Measurements from ENCODE around the gene MYOD1. TPM values are rescaled to one million over a fixed set of nuclear protein-coding genes. Genes with fewer than 3 reads are reported as not detected.

Gene MYOD1
- total RNA-seq = not detected in 2 replicates

DNA sequence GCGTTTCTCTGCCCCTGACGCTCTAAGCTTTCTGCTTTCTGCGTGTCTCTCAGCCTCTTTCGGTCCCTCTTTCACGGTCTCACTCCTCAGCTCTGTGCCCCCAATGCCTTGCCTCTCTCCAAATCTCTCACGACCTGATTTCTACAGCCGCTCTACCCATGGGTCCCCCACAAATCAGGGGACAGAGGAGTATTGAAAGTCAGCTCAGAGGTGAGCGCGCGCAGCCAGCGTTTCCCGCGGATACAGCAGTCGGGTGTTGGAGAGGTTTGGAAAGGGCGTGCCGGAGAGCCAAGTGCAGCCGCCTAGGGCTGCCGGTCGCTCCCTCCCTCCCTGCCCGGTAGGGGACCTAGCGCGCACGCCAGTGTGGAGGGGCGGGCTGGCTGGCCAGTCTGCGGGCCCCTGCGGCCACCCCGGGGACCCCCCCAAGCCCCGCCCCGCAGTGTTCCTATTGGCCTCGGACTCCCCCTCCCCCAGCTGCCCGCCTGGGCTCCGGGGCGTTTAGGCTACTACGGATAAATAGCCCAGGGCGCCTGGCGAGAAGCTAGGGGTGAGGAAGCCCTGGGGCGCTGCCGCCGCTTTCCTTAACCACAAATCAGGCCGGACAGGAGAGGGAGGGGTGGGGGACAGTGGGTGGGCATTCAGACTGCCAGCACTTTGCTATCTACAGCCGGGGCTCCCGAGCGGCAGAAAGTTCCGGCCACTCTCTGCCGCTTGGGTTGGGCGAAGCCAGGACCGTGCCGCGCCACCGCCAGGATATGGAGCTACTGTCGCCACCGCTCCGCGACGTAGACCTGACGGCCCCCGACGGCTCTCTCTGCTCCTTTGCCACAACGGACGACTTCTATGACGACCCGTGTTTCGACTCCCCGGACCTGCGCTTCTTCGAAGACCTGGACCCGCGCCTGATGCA, at the start of gene MYOD1:
MYOD1 (plus strand) TSS at position 544 of the 910 bp plus-strand sequence; CDS start at position 756, 212 bp downstream.
- TF ChIP-seq, protein P1, sequence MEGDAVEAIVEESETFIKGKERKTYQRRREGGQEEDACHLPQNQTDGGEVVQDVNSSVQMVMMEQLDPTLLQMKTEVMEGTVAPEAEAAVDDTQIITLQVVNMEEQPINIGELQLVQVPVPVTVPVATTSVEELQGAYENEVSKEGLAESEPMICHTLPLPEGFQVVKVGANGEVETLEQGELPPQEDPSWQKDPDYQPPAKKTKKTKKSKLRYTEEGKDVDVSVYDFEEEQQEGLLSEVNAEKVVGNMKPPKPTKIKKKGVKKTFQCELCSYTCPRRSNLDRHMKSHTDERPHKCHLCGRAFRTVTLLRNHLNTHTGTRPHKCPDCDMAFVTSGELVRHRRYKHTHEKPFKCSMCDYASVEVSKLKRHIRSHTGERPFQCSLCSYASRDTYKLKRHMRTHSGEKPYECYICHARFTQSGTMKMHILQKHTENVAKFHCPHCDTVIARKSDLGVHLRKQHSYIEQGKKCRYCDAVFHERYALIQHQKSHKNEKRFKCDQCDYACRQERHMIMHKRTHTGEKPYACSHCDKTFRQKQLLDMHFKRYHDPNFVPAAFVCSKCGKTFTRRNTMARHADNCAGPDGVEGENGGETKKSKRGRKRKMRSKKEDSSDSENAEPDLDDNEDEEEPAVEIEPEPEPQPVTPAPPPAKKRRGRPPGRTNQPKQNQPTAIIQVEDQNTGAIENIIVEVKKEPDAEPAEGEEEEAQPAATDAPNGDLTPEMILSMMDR (IDR thresholded peaks at IDR 0.05) = no peak
- no peaks in the 10 kb centered on the region for H3K36me3 Mint-ChIP-seq (ENCODE audit: low read depth)
- CTCF ChIA-PET = no interaction called here

DNA sequence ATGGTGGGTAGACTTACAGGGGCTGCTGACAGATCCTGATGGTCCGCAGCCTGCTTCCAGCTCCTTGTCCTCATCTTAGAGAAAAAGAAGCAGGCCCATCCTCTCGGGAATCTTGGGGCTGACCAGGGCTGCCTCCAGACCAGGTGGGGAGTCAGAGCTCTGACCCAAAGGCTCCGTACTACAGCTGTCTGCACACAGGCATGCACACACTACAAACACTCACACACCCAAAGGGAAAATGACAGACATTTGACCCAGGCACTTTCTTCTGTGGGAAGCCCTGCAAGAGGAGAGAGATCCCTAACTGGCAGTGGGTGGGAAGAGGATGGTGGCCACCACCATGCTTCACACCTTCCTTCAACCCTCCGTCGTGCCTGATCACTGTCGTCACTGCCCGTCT, 46.9 kb upstream of the MYOD1 start:
- H3K27me3 Mint-ChIP-seq = peaks cover 25% of the 10 kb centered on the region
- ChIA-PET POLR2A (no interaction called here), CTCF (no interaction called here)
- intact Hi-C loops (cut with micrococcal nuclease) = no loop called here
- H3K36me3 Mint-ChIP-seq (ENCODE audit: low read depth) = no peaks in the 10 kb centered on the region
- peaks cover 21% of the 10 kb centered on the region for H3K9me3 Mint-ChIP-seq
- H3K27ac Mint-ChIP-seq = no peak overlapping the region
- no peak overlapping the region for H3K4me3 Mint-ChIP-seq
- DNase-seq = no peak
- no peak for ATAC-seq (ENCODE audit: low read depth)
- TF ChIP-seq, protein P1 (IDR thresholded peaks at IDR 0.05) = no peak
- H3K4me1 Mint-ChIP-seq = no peaks in the 10 kb centered on the region

More for the DNA sequence above, at the start of gene MYOD1:
- Mint-ChIP-seq H3K27ac (no peak within 1 kb of the TSS), H3K9me3 (no peaks in the 10 kb centered on the region), H3K4me1 (no peaks in the 10 kb centered on the region), H3K4me3 (no peak within 1 kb of the TSS), H3K27me3 (peaks cover 31% of the 10 kb centered on the region)
- ATAC-seq (ENCODE audit: low read depth) = no peak
- POLR2A ChIA-PET = no interaction called here
- intact Hi-C loops (cut with micrococcal nuclease) = no loop called here
- DNase-seq = no peak

DNA sequence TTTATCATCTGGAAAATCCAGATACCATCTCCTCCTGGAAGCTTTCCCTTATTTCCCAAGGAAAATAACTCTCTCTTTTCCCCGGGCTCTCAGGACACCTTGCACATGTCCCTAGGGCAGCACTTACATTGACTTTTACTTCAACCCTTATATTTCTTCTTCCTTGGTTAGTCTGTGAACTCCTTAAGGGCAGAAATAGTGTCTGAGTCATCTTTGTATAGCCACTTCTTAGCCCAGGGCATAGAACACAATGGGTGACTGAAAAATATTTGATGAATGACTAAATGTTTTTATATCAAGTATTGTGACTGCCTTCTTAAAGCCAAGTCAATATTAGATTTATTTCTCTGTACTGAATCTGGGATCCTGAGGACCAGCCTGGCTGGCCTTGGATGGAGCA, 45.4 kb upstream of the MYOD1 start:
- no peak overlapping the region for H3K4me3 Mint-ChIP-seq
- ChIA-PET POLR2A (no interaction called here), CTCF (no interaction called here)
- peaks cover 21% of the 10 kb centered on the region for H3K9me3 Mint-ChIP-seq
- ATAC-seq (ENCODE audit: low read depth) (no peak), DNase-seq (no peak)
- H3K4me1 Mint-ChIP-seq = no peaks in the 10 kb centered on the region
- H3K27me3 Mint-ChIP-seq = peaks cover 25% of the 10 kb centered on the region
- intact Hi-C loops (cut with micrococcal nuclease) = no loop called here
- no peak overlapping the region for H3K27ac Mint-ChIP-seq
- no peaks in the 10 kb centered on the region for H3K36me3 Mint-ChIP-seq (ENCODE audit: low read depth)
- TF ChIP-seq, protein P1 (IDR thresholded peaks at IDR 0.05) = no peak

DNA sequence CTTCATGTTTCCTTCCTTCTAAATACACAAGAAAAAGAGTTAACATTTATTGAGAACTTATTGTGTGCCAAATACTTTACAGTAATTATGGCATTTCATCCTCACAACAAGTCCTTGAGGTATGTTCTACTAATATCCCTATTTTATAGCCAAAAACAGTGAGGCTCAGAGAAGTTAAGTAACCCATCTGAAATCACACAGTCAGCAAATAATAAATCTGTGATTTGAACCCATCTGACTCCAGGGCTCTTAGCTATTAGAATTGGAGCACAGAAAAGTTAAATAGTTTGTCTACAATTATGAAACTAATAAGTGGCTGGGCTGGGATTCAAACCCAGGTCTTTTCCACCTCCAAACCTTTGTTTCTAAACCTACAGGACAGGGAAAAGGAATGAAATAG, 36.5 kb upstream of the MYOD1 start:
- peaks cover 9% of the 10 kb centered on the region for H3K27me3 Mint-ChIP-seq
- no peak overlapping the region for H3K4me3 Mint-ChIP-seq
- H3K4me1 Mint-ChIP-seq = no peaks in the 10 kb centered on the region
- no peaks in the 10 kb centered on the region for H3K9me3 Mint-ChIP-seq
- ATAC-seq (ENCODE audit: low read depth) (no peak), DNase-seq (no peak)
- CTCF ChIA-PET = no interaction called here
- no peak overlapping the region for H3K27ac Mint-ChIP-seq
- no peaks in the 10 kb centered on the region for H3K36me3 Mint-ChIP-seq (ENCODE audit: low read depth)
- TF ChIP-seq, protein P1 (IDR thresholded peaks at IDR 0.05) = no peak
- intact Hi-C loops (cut with micrococcal nuclease) = no loop called here
- POLR2A ChIA-PET = no interaction called here

DNA sequence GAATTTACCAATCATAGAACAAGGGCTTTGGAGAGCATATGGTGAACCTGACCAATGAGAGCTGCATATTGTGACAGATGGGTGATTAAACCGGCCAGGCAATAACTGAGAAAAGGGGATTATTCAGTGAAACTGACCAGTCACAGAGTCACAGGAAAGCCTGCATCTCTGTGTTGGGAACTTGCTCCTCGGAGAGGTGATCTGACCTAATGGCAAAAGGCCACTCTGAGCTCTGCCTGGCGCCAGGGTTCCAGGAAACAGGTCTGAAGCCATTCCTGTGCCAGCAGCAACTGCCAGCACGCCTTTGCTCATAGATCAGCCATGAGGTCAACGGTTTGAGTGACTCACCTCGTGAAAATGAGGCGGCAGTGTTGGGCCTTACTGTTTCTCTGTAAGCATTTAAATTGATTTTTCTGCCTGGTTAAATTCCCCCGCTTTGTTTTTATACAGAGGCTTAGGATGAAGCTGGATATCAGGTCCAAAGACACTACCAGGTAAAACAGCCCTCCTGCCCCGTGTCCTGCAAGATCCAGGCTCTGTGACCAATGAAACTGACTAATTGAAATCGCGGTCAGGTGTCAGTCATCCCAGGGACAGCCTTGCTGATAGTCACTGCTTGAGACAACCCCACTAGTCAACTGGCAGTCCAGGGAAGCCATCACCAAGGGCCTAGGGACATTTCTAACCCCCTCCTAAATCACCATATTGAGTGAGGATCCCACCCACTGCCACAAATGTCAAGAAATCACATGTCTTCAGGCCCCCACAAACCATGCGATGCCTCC, 35.8 kb upstream of the MYOD1 start:
- no peak for DNase-seq
- ATAC-seq (ENCODE audit: low read depth) = no peak
- no peak overlapping the region for H3K4me3 Mint-ChIP-seq
- H3K27me3 Mint-ChIP-seq = peaks cover 9% of the 10 kb centered on the region
- H3K4me1 Mint-ChIP-seq = no peaks in the 10 kb centered on the region
- ChIA-PET POLR2A (no interaction called here), CTCF (no interaction called here)
- TF ChIP-seq, protein P1 (IDR thresholded peaks at IDR 0.05) = no peak
- intact Hi-C loops (cut with micrococcal nuclease) = no loop called here
- H3K9me3 Mint-ChIP-seq = no peaks in the 10 kb centered on the region
- H3K27ac Mint-ChIP-seq = no peak overlapping the region
- H3K36me3 Mint-ChIP-seq (ENCODE audit: low read depth) = no peaks in the 10 kb centered on the region

Measured in activated B cell treated with CpG ODN at 0.5 μM for 24 hours (primary cell).